NT2/D1 (cell line): Measurements from ENCODE around the gene CA9.

Experiments used
- DNase-seq: peaks from one replicate; pipeline ENCODE4 v3.0.0-alpha.2; 2011; ENCODE audit warnings: low read depth, low spot score
- H3K27me3 ChIP-seq: 2 replicates; pipeline ENCODE4 v1.6.0; 2011; ENCODE audit warnings: mild to moderate bottlenecking; ENCODE audit not compliant: insufficient read length, insufficient read depth
- H3K36me3 ChIP-seq: 2 replicates; pipeline ENCODE4 v1.6.1; 2011; ENCODE audit warnings: mild to moderate bottlenecking, low read length, mixed read lengths; ENCODE audit not compliant: insufficient read depth, insufficient read length
- H3K4me1 ChIP-seq: 2 replicates; pipeline ENCODE4 v1.5.1; 2011; ENCODE audit not compliant: insufficient read depth, insufficient read length
- H3K4me3 ChIP-seq: 2 replicates; pipeline ENCODE4 v1.5.1; 2011; ENCODE audit warnings: low read depth; ENCODE audit not compliant: insufficient read length
- H3K9ac ChIP-seq: 2 replicates; pipeline ENCODE4 v1.6.0; 2011; ENCODE audit warnings: low read depth; ENCODE audit not compliant: insufficient read length
- H3K9me3 ChIP-seq: 2 replicates; pipeline ENCODE4 v1.5.1; 2011; ENCODE audit warnings: mild to moderate bottlenecking, low read length; ENCODE audit not compliant: insufficient read depth
- SUZ12 ChIP-seq: IDR thresholded peaks from 2 replicates; pipeline ENCODE4 v1.6.1; 2011; ENCODE audit not compliant: insufficient read length, insufficient read depth; ENCODE audit errors: extremely low read depth
- YY1 ChIP-seq: IDR thresholded peaks from 2 replicates; pipeline ENCODE4 v1.6.1; 2011; ENCODE audit not compliant: insufficient read length, insufficient read depth
- ZNF274 ChIP-seq: IDR thresholded peaks from 2 replicates; pipeline ENCODE4 v1.6.1; 2011; ENCODE audit warnings: mild to moderate bottlenecking, low read depth, low read length

The CA9 gene

GRCh38 chr9:35657546-35658136 lies 16.1 kb upstream of the CA9 start, which contains the start of gene RMRP:
TSS of gene RMRP (minus strand) at chr9:35658019.
- peak within 1 kb of the TSS; percentile 97 for H3K9ac ChIP-seq
- peaks cover 7% of the 10 kb centered on the region for H3K27me3 ChIP-seq
- peak within 1 kb of the TSS; percentile 84 for H3K4me3 ChIP-seq
- TF ChIP-seq ZNF274 = no peak
- no peak for TF ChIP-seq SUZ12
- no peak for TF ChIP-seq YY1
- no peaks in the 10 kb centered on the region for H3K9me3 ChIP-seq
- H3K36me3 ChIP-seq = peaks cover 28% of the 10 kb centered on the region
- no peaks in the 10 kb centered on the region for H3K4me1 ChIP-seq
- DNase-seq = peak; percentile 98

GRCh38 chr9:35658137-35658967 lies 15.4 kb upstream of the CA9 start, which contains the start of gene CCDC107:
TSS of gene CCDC107 (plus strand) at chr9:35658292. CDS start at chr9:35658380, 88 bp downstream.
- Histone ChIP-seq H3K4me1 (peaks cover 2% of the 10 kb centered on the region), H3K9me3 (no peaks in the 10 kb centered on the region), H3K27me3 (peaks cover 7% of the 10 kb centered on the region), H3K36me3 (peaks cover 35% of the 10 kb centered on the region), H3K4me3 (peak within 1 kb of the TSS; percentile 84), H3K9ac (peak within 1 kb of the TSS; percentile 97)
- peak; percentile 50 for TF ChIP-seq YY1
- no peak for TF ChIP-seq SUZ12
- DNase-seq = peak; percentile 66

DNA sequence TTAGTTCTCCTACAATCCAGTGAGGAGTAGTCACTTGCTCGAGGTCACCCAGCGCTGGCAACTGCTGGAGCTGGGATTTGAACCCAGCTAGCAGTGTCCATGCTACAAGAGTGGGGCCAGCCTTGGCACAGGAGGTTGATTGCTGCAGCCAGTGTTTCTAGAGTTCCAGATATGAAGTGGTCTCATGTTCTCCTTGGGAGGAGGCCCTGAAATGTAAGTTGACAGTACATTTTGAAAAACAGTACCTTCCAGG lies 14.8 kb upstream of the CA9 start:
- no peaks in the 10 kb centered on the region for H3K9me3 ChIP-seq
- H3K27me3 ChIP-seq = peaks cover 7% of the 10 kb centered on the region
- peak overlapping the region; percentile 84 for H3K4me3 ChIP-seq
- DNase-seq = no peak
- peaks cover 40% of the 10 kb centered on the region for H3K36me3 ChIP-seq
- peaks cover 6% of the 10 kb centered on the region for H3K4me1 ChIP-seq
- TF ChIP-seq ZNF274 (no peak), SUZ12 (no peak), YY1 (no peak)
- peak overlapping the region; percentile 97 for H3K9ac ChIP-seq

GRCh38 chr9:35659340-35659739 lies 14.4 kb upstream of the CA9 start:
- no peak for TF ChIP-seq SUZ12
- H3K9me3 ChIP-seq = no peaks in the 10 kb centered on the region
- peaks cover 8% of the 10 kb centered on the region for H3K4me1 ChIP-seq
- peaks cover 45% of the 10 kb centered on the region for H3K36me3 ChIP-seq
- H3K27me3 ChIP-seq = peaks cover 7% of the 10 kb centered on the region
- DNase-seq = no peak
- peak overlapping the region; percentile 84 for H3K4me3 ChIP-seq
- H3K9ac ChIP-seq = peak overlapping the region; percentile 15

DNA sequence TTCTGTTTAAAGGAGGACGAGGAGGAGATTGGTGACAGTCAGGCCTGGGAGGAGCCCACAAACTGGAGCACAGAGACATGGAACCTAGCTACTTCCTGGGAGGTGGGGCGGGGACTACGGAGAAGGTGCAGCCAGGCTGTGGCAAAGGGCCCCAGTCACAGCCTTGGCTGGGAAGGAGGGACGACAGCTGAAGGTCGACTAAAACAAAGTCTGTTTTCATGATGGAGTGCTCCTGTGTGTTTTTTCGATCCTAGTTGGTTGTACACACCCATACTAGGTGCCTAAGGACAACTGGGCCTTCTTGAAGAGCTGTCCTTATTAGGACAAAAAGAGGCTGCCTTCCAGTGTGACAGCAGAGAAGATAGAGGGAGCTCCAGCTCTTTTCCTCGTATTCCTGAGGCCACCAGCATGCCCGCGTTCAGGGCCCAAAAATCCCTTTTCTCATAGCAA lies 12.7 kb upstream of the CA9 start:
- Histone ChIP-seq H3K36me3 (peaks cover 45% of the 10 kb centered on the region), H3K9me3 (no peaks in the 10 kb centered on the region), H3K9ac (no peak overlapping the region), H3K27me3 (peaks cover 4% of the 10 kb centered on the region), H3K4me3 (no peak overlapping the region), H3K4me1 (peaks cover 12% of the 10 kb centered on the region)
- TF ChIP-seq SUZ12 (no peak), ZNF274 (no peak), YY1 (no peak)
- no peak for DNase-seq

DNA sequence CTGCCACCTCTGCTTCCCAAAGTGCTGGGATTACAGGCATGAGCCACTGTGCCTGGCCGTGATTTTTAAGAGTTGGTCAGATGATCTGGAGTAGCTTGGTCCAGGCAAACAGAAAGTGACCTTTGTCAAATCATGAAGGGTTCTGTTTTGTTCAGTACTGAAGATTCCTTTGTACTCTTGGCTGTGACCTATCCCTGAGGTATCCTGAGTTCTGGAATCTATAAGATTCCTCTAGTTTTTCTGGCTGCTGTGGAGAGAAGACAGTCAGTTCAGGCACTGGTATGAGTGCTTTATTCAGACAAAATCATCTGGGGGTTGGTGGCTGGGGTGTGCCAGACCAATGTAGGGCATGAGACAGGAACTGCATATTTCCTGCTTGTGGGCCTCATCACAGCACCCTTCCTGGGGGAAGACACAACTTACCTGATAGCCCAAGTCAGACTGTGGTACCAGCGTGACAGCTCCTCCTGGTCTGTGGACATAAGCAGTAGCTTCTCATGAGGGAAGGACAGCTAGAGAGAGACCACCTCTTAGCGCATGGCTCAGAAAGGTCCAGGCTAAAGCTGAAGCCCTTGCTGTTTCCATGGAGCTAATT lies 11.9 kb upstream of the CA9 start:
- peaks cover 12% of the 10 kb centered on the region for H3K4me1 ChIP-seq
- H3K36me3 ChIP-seq = peaks cover 45% of the 10 kb centered on the region
- H3K4me3 ChIP-seq = no peak overlapping the region
- H3K9ac ChIP-seq = no peak overlapping the region
- no peak for DNase-seq
- no peaks in the 10 kb centered on the region for H3K9me3 ChIP-seq
- no peak for TF ChIP-seq ZNF274
- TF ChIP-seq YY1 = no peak
- TF ChIP-seq SUZ12 = no peak
- H3K27me3 ChIP-seq = no peaks in the 10 kb centered on the region

DNA sequence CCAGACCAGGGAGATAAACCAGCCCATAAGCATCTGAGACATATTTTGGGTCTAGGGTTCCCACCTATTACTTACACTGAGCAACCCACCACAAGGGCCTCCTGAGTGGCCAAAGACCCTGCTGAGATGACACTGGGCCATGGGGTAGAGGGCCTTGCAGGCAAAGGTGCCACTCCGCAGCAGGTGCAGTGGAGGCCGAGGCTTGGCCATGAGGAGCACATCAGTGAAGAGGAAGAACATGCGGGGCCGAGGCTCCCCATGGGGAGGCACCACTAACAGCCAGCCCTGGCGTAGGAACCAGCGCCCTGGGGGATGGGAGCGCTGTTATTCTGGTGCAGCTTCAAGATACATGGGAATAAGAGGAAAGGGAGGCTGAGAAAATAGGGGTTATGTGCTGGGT lies 11.3 kb upstream of the CA9 start:
- H3K9ac ChIP-seq = no peak overlapping the region
- TF ChIP-seq ZNF274 (no peak), SUZ12 (no peak), YY1 (no peak)
- H3K4me1 ChIP-seq = peaks cover 12% of the 10 kb centered on the region
- no peaks in the 10 kb centered on the region for H3K9me3 ChIP-seq
- no peaks in the 10 kb centered on the region for H3K27me3 ChIP-seq
- H3K36me3 ChIP-seq = peaks cover 45% of the 10 kb centered on the region
- no peak overlapping the region for H3K4me3 ChIP-seq
- DNase-seq = no peak
